Tibial artery (tissue), 4 donors: ENCODE measurements around the gene SQSTM1.

ENCODE experiments used
- DNase-seq, 2 donors: peaks; one replicate each; pipeline ENCODE4 v3.0.0-alpha.2; 2019
- H3K27ac ChIP-seq, 2 donors: fragments of 200-600 bp; sonication (generic) in 1 of 2; 1 replicate in 1 of 2; 2 replicates in 1 of 2; pipeline ENCODE4 v1.5.1; 2018 to 2019; ENCODE audit warnings: mild to moderate bottlenecking in 1 of 2
- H3K27me3 ChIP-seq, 2 donors: fragments of 200-600 bp; sonication (generic) in 1 of 2; one replicate each; pipeline versions ENCODE4 v1.5.1 to v1.6.0; 2016 to 2019
- H3K36me3 ChIP-seq, 3 donors: fragments of 200-600 bp; sonication (generic) in 2 of 3; one replicate each; pipeline ENCODE4 v1.5.1; 2016 to 2019; ENCODE audit warnings: mild to moderate bottlenecking in 2 of 3
- H3K4me1 ChIP-seq, 4 donors: fragments of 200-600 bp; sonication (generic) in 2 of 4; 1 replicate in 3 of 4; 2 replicates in 1 of 4; pipeline ENCODE4 v1.5.1; 2016 to 2019
- H3K4me3 ChIP-seq, 2 donors: fragments of 200-600 bp; sonication (generic) in 1 of 2; 1 replicate in 1 of 2; 2 replicates in 1 of 2; pipeline ENCODE4 v1.5.1; 2018 to 2019; ENCODE audit warnings: mild to moderate bottlenecking in 2 of 2
- H3K9me3 ChIP-seq, 3 donors: fragments of 200-600 bp; sonication (generic) in 1 of 3; one replicate each; pipeline ENCODE4 v1.5.1; 2016 to 2019
- CTCF ChIP-seq, 2 experiments: fragments of 200-600 bp in 1 of 2; fragments of 450-650 bp in 1 of 2; IDR thresholded peaks; one replicate each; pipeline ENCODE4 v1.5.1; 2017 to 2019; ENCODE audit warnings: antibody characterized with exemption in 2 of 2, mild to moderate bottlenecking in 1 of 2, moderate library complexity in 1 of 2
- intact Hi-C: fragments of 100-400 bp; cut with DNase I; formaldehyde crosslinking; loops from one replicate; pipeline ENCODE4 v1.15.0; 2023; ENCODE audit warnings: low total_unique reads

The SQSTM1 gene

GRCh38 chr5:179798771-179799643 lies 21.7 kb upstream of the SQSTM1 start:
- no peak for DNase-seq
- peaks cover 0 to 61% (median 47%) of the 10 kb centered on the region in 4 donors for H3K4me1 ChIP-seq
- peaks cover 35 to 47% (median 44%) of the 10 kb centered on the region in 3 donors for H3K36me3 ChIP-seq
- TF ChIP-seq CTCF (IDR thresholded peaks at IDR 0.05), result no peak
- no peak overlapping the region for H3K27ac ChIP-seq
- no peaks in the 10 kb centered on the region for H3K9me3 ChIP-seq
- intact Hi-C loops, result loop anchor here (5.0 kb wide), 1 partner anchor 37 kb away; no protein-coding TSS in a partner anchor
- no peaks in the 10 kb centered on the region for H3K27me3 ChIP-seq
- H3K4me3 ChIP-seq, result no peak overlapping the region

- no peak for TF ChIP-seq CTCF (IDR thresholded peaks at IDR 0.05)
- no peak overlapping the region for H3K4me3 ChIP-seq
- no peaks in the 10 kb centered on the region for H3K27me3 ChIP-seq
- DNase-seq, result no peak
- peaks cover 0 to 61% (median 47%) of the 10 kb centered on the region in 4 donors for H3K4me1 ChIP-seq
- no peak overlapping the region for H3K27ac ChIP-seq
- no peaks in the 10 kb centered on the region for H3K9me3 ChIP-seq
- intact Hi-C loops, result loop anchor here (5.0 kb wide), 1 partner anchor 37 kb away; no protein-coding TSS in a partner anchor
- peaks cover 35 to 47% (median 44%) of the 10 kb centered on the region in 3 donors for H3K36me3 ChIP-seq
These were observed 21.1 kb upstream of the SQSTM1 start for GRCh38 chr5:179799644-179799973.

- Histone ChIP-seq H3K9me3 (no peaks in the 10 kb centered on the region), H3K36me3 (peaks cover 35 to 47% (median 44%) of the 10 kb centered on the region in 3 donors), H3K27me3 (no peaks in the 10 kb centered on the region), H3K4me3 (no peak overlapping the region), H3K4me1 (peaks cover 0 to 61% (median 49%) of the 10 kb centered on the region in 4 donors), H3K27ac (no peak overlapping the region)
- no peak for DNase-seq
- intact Hi-C loops, result loop anchor here (5.0 kb wide), 1 partner anchor 57 kb away; the partner anchor contains the start of gene MRNIP
- no peak for TF ChIP-seq CTCF (IDR thresholded peaks at IDR 0.05)
These were observed 20.5 kb upstream of the SQSTM1 start for GRCh38 chr5:179800071-179800695.

- Histone ChIP-seq H3K27me3 (no peaks in the 10 kb centered on the region), H3K4me1 (peaks cover 0 to 60% (median 46%) of the 10 kb centered on the region in 4 donors), H3K9me3 (no peaks in the 10 kb centered on the region), H3K36me3 (peaks cover 35 to 47% (median 44%) of the 10 kb centered on the region in 3 donors), H3K27ac (no peak overlapping the region), H3K4me3 (no peak overlapping the region)
- no peak for TF ChIP-seq CTCF (IDR thresholded peaks at IDR 0.05)
- DNase-seq, result no peak
- intact Hi-C loops, result loop anchor here (5.0 kb wide), 1 partner anchor 57 kb away; the partner anchor contains the start of gene MRNIP
These were observed 20.0 kb upstream of the SQSTM1 start for GRCh38 chr5:179800696-179801201.

- peaks cover 0 to 54% (median 41%) of the 10 kb centered on the region in 4 donors for H3K4me1 ChIP-seq
- no peaks in the 10 kb centered on the region for H3K9me3 ChIP-seq
- H3K36me3 ChIP-seq, result peaks cover 35 to 47% (median 44%) of the 10 kb centered on the region in 3 donors
- H3K27me3 ChIP-seq, result no peaks in the 10 kb centered on the region
- intact Hi-C loops, result loop anchor here (5.0 kb wide), 1 partner anchor 56 kb away; the partner anchor contains the start of gene MRNIP
- H3K27ac ChIP-seq, result no peak overlapping the region
- no peak overlapping the region for H3K4me3 ChIP-seq
- peak; percentile 65 to 87 for DNase-seq
- TF ChIP-seq CTCF (IDR thresholded peaks at IDR 0.05), result peak; percentile 53 to 71
These were observed 19.1 kb upstream of the SQSTM1 start for GRCh38 chr5:179801304-179802206.
